ENCODE measurements around the gene SMCO2. TPM values are rescaled to one million over a fixed set of nuclear protein-coding genes. Genes with fewer than 3 reads are reported as not detected.

Gene SMCO2
- 0.71 TPM for total RNA-seq
- polyA plus RNA-seq = 2.6 TPM
- long read RNA-seq, donor 1 = 0 reads
- long read RNA-seq, donor 2 = 0 reads
- long read RNA-seq, donor 3 = 0 reads
- long read RNA-seq, donor 4 = 0 reads
- long read RNA-seq, donor 5 = 0 reads
- long read RNA-seq, donor 6 = 0 reads
- long read RNA-seq, donor 7 = 0 reads
- long read RNA-seq, donor 8 = 0 reads
- long read RNA-seq, donor 9 = 0 reads
- long read RNA-seq, donor 10 = 0 reads

- H3K9me3 ChIP-seq (ENCODE audit: control insufficient read depth in 2 of 2, insufficient read depth in 1 of 2, low read length in 1 of 2) = peaks cover 0 to 3% of the 10 kb centered on the region in 2 donors
Observed at GRCh38 chr12:27446436-27446835, at the start of gene SMCO2. Gene SMCO2, plus strand, starts transcription at chr12:27446736. Its CDS starts 23,896 bp downstream, at chr12:27470632.

GRCh38 chr12:27398466-27398865 lies 48.1 kb upstream of the SMCO2 start:
- Histone ChIP-seq H3K9me3 (ENCODE audit: control insufficient read depth in 2 of 2, insufficient read depth in 1 of 2, low read length in 1 of 2) (no peaks in the 10 kb centered on the region), H3K4me1 (ENCODE audit: control insufficient read depth in 2 of 2, insufficient read depth in 2 of 2, low read length in 2 of 2) (no peaks in the 10 kb centered on the region), H3K4me3 (ENCODE audit: low read length in 2 of 2) (no peak overlapping the region), H3K36me3 (ENCODE audit: control insufficient read depth in 2 of 2, insufficient read depth in 2 of 2, low read length in 1 of 2) (no peaks in the 10 kb centered on the region), H3K27ac (ENCODE audit: low read depth in 1 of 2, low read length in 1 of 2) (no peak overlapping the region), H3K27me3 (ENCODE audit: control insufficient read depth in 2 of 2, insufficient read depth in 1 of 2, low read length in 1 of 2) (no peaks in the 10 kb centered on the region)
- DNase-seq (ENCODE audit: low read depth in 6 of 9, low spot score in 9 of 9) = no peak
- WGBS = 97% methylated on average over 2 of the region's 2 CpGs

More at GRCh38 chr12:27446436-27446835, at the start of gene SMCO2:
- no peaks in the 10 kb centered on the region for H3K27me3 ChIP-seq (ENCODE audit: control insufficient read depth in 2 of 2, insufficient read depth in 1 of 2, low read length in 1 of 2)
- H3K36me3 ChIP-seq (ENCODE audit: control insufficient read depth in 2 of 2, insufficient read depth in 2 of 2, low read length in 1 of 2) = no peaks in the 10 kb centered on the region
- DNase-seq (ENCODE audit: low read depth in 6 of 9, low spot score in 9 of 9) = no peak
- WGBS = 98% methylated on average over 3 of the region's 3 CpGs
- no peak within 1 kb of the TSS for H3K27ac ChIP-seq (ENCODE audit: low read depth in 1 of 2, low read length in 1 of 2)
- no peaks in the 10 kb centered on the region for H3K4me1 ChIP-seq (ENCODE audit: control insufficient read depth in 2 of 2, insufficient read depth in 2 of 2, low read length in 2 of 2)
- no peak within 1 kb of the TSS for H3K4me3 ChIP-seq (ENCODE audit: low read length in 2 of 2)

GRCh38 chr12:27399074-27399473 lies 47.5 kb upstream of the SMCO2 start:
- H3K36me3 ChIP-seq (ENCODE audit: control insufficient read depth in 2 of 2, insufficient read depth in 2 of 2, low read length in 1 of 2) = no peaks in the 10 kb centered on the region
- H3K9me3 ChIP-seq (ENCODE audit: control insufficient read depth in 2 of 2, insufficient read depth in 1 of 2, low read length in 1 of 2) = peaks cover 0 to 4% of the 10 kb centered on the region in 2 donors
- WGBS = 99% methylated on average over 2 of the region's 2 CpGs
- DNase-seq (ENCODE audit: low read depth in 6 of 9, low spot score in 9 of 9) = no peak
- no peaks in the 10 kb centered on the region for H3K27me3 ChIP-seq (ENCODE audit: control insufficient read depth in 2 of 2, insufficient read depth in 1 of 2, low read length in 1 of 2)
- no peak overlapping the region for H3K4me3 ChIP-seq (ENCODE audit: low read length in 2 of 2)
- H3K27ac ChIP-seq (ENCODE audit: low read depth in 1 of 2, low read length in 1 of 2) = no peak overlapping the region
- no peaks in the 10 kb centered on the region for H3K4me1 ChIP-seq (ENCODE audit: control insufficient read depth in 2 of 2, insufficient read depth in 2 of 2, low read length in 2 of 2)

GRCh38 chr12:27400856-27401354 lies 45.6 kb upstream of the SMCO2 start:
- Histone ChIP-seq H3K9me3 (ENCODE audit: control insufficient read depth in 2 of 2, insufficient read depth in 1 of 2, low read length in 1 of 2) (peaks cover 0 to 4% of the 10 kb centered on the region in 2 donors), H3K36me3 (ENCODE audit: control insufficient read depth in 2 of 2, insufficient read depth in 2 of 2, low read length in 1 of 2) (no peaks in the 10 kb centered on the region), H3K4me3 (ENCODE audit: low read length in 2 of 2) (no peak overlapping the region), H3K4me1 (ENCODE audit: control insufficient read depth in 2 of 2, insufficient read depth in 2 of 2, low read length in 2 of 2) (no peaks in the 10 kb centered on the region), H3K27ac (ENCODE audit: low read depth in 1 of 2, low read length in 1 of 2) (no peak overlapping the region), H3K27me3 (ENCODE audit: control insufficient read depth in 2 of 2, insufficient read depth in 1 of 2, low read length in 1 of 2) (no peaks in the 10 kb centered on the region)
- 93% methylated on average over 5 of the region's 5 CpGs for WGBS
- no peak for DNase-seq (ENCODE audit: low read depth in 6 of 9, low spot score in 9 of 9)

- Histone ChIP-seq H3K9me3 (ENCODE audit: control insufficient read depth in 2 of 2, insufficient read depth in 1 of 2, low read length in 1 of 2) (no peaks in the 10 kb centered on the region), H3K4me1 (ENCODE audit: control insufficient read depth in 2 of 2, insufficient read depth in 2 of 2, low read length in 2 of 2) (no peaks in the 10 kb centered on the region), H3K27me3 (ENCODE audit: control insufficient read depth in 2 of 2, insufficient read depth in 1 of 2, low read length in 1 of 2) (no peaks in the 10 kb centered on the region), H3K27ac (ENCODE audit: low read depth in 1 of 2, low read length in 1 of 2) (no peak overlapping the region), H3K4me3 (ENCODE audit: low read length in 2 of 2) (no peak overlapping the region), H3K36me3 (ENCODE audit: control insufficient read depth in 2 of 2, insufficient read depth in 2 of 2, low read length in 1 of 2) (no peaks in the 10 kb centered on the region)
- no peak for DNase-seq (ENCODE audit: low read depth in 6 of 9, low spot score in 9 of 9)
Observed at GRCh38 chr12:27412047-27412446, 34.5 kb upstream of the SMCO2 start.

GRCh38 chr12:27422697-27423096 lies 23.8 kb upstream of the SMCO2 start:
- 98% methylated on average over 2 of the region's 2 CpGs for WGBS
- Histone ChIP-seq H3K27ac (ENCODE audit: low read depth in 1 of 2, low read length in 1 of 2) (no peak overlapping the region), H3K27me3 (ENCODE audit: control insufficient read depth in 2 of 2, insufficient read depth in 1 of 2, low read length in 1 of 2) (no peaks in the 10 kb centered on the region), H3K36me3 (ENCODE audit: control insufficient read depth in 2 of 2, insufficient read depth in 2 of 2, low read length in 1 of 2) (no peaks in the 10 kb centered on the region), H3K9me3 (ENCODE audit: control insufficient read depth in 2 of 2, insufficient read depth in 1 of 2, low read length in 1 of 2) (no peaks in the 10 kb centered on the region), H3K4me3 (ENCODE audit: low read length in 2 of 2) (no peak overlapping the region), H3K4me1 (ENCODE audit: control insufficient read depth in 2 of 2, insufficient read depth in 2 of 2, low read length in 2 of 2) (no peaks in the 10 kb centered on the region)
- no peak for DNase-seq (ENCODE audit: low read depth in 6 of 9, low spot score in 9 of 9)

- H3K9me3 ChIP-seq (ENCODE audit: control insufficient read depth in 2 of 2, insufficient read depth in 1 of 2, low read length in 1 of 2) = no peaks in the 10 kb centered on the region
- no peaks in the 10 kb centered on the region for H3K27me3 ChIP-seq (ENCODE audit: control insufficient read depth in 2 of 2, insufficient read depth in 1 of 2, low read length in 1 of 2)
- DNase-seq (ENCODE audit: low read depth in 6 of 9, low spot score in 9 of 9) = peak in 2 of 9 donors; percentile 18 to 50
- no peak overlapping the region for H3K4me3 ChIP-seq (ENCODE audit: low read length in 2 of 2)
- no peaks in the 10 kb centered on the region for H3K4me1 ChIP-seq (ENCODE audit: control insufficient read depth in 2 of 2, insufficient read depth in 2 of 2, low read length in 2 of 2)
- WGBS = 91% methylated on average over 4 of the region's 4 CpGs
- H3K27ac ChIP-seq (ENCODE audit: low read depth in 1 of 2, low read length in 1 of 2) = no peak overlapping the region
- H3K36me3 ChIP-seq (ENCODE audit: control insufficient read depth in 2 of 2, insufficient read depth in 2 of 2, low read length in 1 of 2) = no peaks in the 10 kb centered on the region
Observed at GRCh38 chr12:27424631-27425230, 21.8 kb upstream of the SMCO2 start.

- Histone ChIP-seq H3K4me3 (ENCODE audit: low read length in 2 of 2) (no peak overlapping the region), H3K27ac (ENCODE audit: low read depth in 1 of 2, low read length in 1 of 2) (no peak overlapping the region), H3K4me1 (ENCODE audit: control insufficient read depth in 2 of 2, insufficient read depth in 2 of 2, low read length in 2 of 2) (no peaks in the 10 kb centered on the region), H3K9me3 (ENCODE audit: control insufficient read depth in 2 of 2, insufficient read depth in 1 of 2, low read length in 1 of 2) (no peaks in the 10 kb centered on the region), H3K36me3 (ENCODE audit: control insufficient read depth in 2 of 2, insufficient read depth in 2 of 2, low read length in 1 of 2) (no peaks in the 10 kb centered on the region), H3K27me3 (ENCODE audit: control insufficient read depth in 2 of 2, insufficient read depth in 1 of 2, low read length in 1 of 2) (no peaks in the 10 kb centered on the region)
- no peak for DNase-seq (ENCODE audit: low read depth in 6 of 9, low spot score in 9 of 9)
- 97% methylated on average over 5 of the region's 5 CpGs for WGBS
Observed at GRCh38 chr12:27425306-27425705, 21.2 kb upstream of the SMCO2 start.

- no peak for DNase-seq (ENCODE audit: low read depth in 6 of 9, low spot score in 9 of 9)
- 98% methylated on average over 6 of the region's 6 CpGs for WGBS
Observed at GRCh38 chr12:27426743-27427487, 19.6 kb upstream of the SMCO2 start.

More at GRCh38 chr12:27426743-27427487, 19.6 kb upstream of the SMCO2 start:
- H3K4me1 ChIP-seq (ENCODE audit: control insufficient read depth in 2 of 2, insufficient read depth in 2 of 2, low read length in 2 of 2) = no peaks in the 10 kb centered on the region
- H3K9me3 ChIP-seq (ENCODE audit: control insufficient read depth in 2 of 2, insufficient read depth in 1 of 2, low read length in 1 of 2) = no peaks in the 10 kb centered on the region
- H3K27me3 ChIP-seq (ENCODE audit: control insufficient read depth in 2 of 2, insufficient read depth in 1 of 2, low read length in 1 of 2) = no peaks in the 10 kb centered on the region
- no peaks in the 10 kb centered on the region for H3K36me3 ChIP-seq (ENCODE audit: control insufficient read depth in 2 of 2, insufficient read depth in 2 of 2, low read length in 1 of 2)
- H3K4me3 ChIP-seq (ENCODE audit: low read length in 2 of 2) = no peak overlapping the region
- no peak overlapping the region for H3K27ac ChIP-seq (ENCODE audit: low read depth in 1 of 2, low read length in 1 of 2)

All from thymus (tissue), 14 donors.